MV-4-11 (cell line): Measurements from ENCODE around the gene ZNF141.
"Not testable (repeated sequence)": the region's sequence is repeated elsewhere in the genome, so short reads cannot be mapped to it uniquely, and the experiment has no call there.

ENCODE experiments used
- DNase-seq: peaks from one replicate; lab custom pipeline; 2025; lab: John Stamatoyannopoulos, UW

The ZNF141 gene

DNA sequence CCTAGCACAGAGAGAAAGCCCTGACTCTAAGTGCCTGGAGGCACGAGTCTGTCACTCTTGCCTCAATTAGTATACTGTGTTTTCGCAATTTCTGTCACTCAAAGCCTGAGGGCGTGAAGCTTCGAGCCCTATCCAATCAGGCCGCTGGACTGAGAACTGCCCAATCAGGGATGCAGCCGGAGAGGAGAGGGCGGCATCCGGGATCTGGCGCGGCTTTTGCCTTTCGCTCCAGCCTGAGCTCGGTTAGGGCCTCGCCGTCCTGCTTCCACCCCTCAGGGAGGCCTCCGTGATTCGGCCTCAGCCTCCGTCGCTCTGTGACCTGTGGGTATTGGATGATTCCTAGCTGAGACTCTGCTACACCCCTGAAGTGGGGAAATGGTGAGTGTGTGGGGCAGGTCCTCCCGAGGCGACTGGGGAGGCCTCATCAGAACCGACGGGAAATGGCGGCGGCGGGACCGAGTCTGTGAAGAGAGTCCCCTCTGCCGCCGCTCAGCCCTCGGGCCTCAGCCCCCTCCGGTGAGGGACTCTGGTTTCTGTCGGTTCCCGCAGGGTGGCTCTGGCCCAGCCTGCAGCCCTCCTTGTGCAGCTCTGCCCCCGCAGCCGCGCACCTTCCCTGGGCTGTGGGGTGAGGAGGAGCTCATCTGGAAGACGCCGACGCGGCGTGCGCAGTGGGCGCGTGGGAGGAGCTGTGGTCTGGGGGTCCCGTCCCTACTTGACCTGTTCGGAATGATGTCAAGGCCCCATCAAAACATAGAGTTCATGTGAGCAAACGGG lies 48.5 kb downstream of the ZNF141 start:
- DNase-seq = no peak

DNA sequence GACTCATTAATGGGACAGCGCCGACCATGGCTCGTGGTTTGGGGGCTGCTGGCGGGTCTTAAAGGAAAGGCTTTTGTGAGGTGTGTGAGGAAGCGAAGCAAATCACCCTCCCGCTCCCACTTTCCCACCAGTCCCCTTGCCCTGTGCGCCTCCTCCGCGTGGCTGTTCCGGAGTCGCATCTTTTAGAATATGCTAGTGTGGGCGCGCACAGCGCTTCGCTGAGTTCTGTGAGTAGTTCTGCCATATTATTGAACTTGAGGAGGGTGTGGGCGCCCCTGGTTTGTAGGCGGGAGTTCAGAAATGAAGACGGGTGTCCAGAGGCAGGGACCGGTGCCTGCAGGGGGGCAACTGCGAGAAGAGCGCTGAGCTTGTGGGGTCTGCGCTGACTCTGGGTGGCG lies 49.1 kb downstream of the ZNF141 start:
- no peak for DNase-seq

DNA sequence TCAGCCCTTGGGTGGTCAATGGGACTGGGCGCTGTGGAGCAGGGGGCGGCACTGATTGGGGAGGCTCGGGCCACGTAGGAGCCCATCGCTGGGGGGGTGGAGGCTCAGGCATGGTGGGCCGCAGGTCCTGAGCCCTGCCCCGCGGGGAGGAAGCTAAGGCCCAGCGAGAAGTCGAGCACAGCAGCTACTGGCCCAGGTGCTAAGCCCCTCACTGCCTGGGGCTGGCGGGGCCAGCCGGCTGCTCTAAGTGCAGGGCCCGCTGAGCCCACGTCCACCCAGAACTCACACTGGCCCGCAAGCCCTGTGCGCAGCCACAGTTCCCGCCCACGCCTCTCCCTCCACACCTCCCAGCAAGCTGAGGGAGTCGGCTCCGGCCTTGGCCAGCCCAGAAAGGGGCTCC lies 66.4 kb downstream of the ZNF141 start:
- DNase-seq = no peak

GRCh38 chr4:408321-408720 lies 70.7 kb downstream of the ZNF141 start:
- not testable (repeated sequence) for DNase-seq

- DNase-seq = peak; percentile 25
These were observed 85.0 kb downstream of the ZNF141 start for GRCh38 chr4:422587-422986.
